Measurements from ENCODE around the gene FAM174A. TPM values are rescaled to one million over a fixed set of nuclear protein-coding genes. Genes with fewer than 3 reads are reported as not detected.

The FAM174A gene
- total RNA-seq, 2 experiments from 2014 or later = 5.4 to 6.2 TPM

DNA sequence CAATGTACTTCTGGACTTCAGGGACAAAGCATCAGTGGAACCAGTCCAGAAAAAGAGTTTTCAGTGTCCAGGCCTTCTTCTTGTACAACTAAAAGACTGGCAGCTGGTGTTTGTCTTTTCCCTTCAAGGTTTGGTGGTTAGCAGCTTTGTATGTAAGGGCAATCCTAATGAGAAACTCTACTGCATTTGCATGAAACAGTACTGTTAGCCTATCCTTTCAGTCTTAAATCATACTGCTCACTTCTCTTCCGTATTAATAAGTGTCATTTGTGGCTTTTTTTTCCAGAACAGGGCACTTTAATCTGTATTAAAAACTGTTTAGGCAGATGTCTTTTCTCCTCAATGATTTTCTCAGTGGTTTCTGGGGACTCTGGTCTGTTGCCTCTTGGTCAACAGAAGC is 48.9 kb downstream of the FAM174A start:
- Mint-ChIP-seq H3K4me1 (ENCODE audit: low read depth) (no peaks in the 10 kb centered on the region), H3K36me3 (ENCODE audit: low read depth) (peaks cover 42% of the 10 kb centered on the region), H3K27ac (no peak overlapping the region), H3K9me3 (no peaks in the 10 kb centered on the region), H3K4me3 (no peak overlapping the region), H3K27me3 (no peaks in the 10 kb centered on the region)
- DNase-seq (no peak), ATAC-seq (ENCODE audit: poor library complexity) (no peak)
- ChIA-PET POLR2A (no interaction called here), CTCF (no interaction called here)
- peaks cover 4% of the 10 kb centered on the region for H3K36me3 ChIP-seq (ENCODE audit: insufficient read depth, low read length)
- TF ChIP-seq, protein P1, sequence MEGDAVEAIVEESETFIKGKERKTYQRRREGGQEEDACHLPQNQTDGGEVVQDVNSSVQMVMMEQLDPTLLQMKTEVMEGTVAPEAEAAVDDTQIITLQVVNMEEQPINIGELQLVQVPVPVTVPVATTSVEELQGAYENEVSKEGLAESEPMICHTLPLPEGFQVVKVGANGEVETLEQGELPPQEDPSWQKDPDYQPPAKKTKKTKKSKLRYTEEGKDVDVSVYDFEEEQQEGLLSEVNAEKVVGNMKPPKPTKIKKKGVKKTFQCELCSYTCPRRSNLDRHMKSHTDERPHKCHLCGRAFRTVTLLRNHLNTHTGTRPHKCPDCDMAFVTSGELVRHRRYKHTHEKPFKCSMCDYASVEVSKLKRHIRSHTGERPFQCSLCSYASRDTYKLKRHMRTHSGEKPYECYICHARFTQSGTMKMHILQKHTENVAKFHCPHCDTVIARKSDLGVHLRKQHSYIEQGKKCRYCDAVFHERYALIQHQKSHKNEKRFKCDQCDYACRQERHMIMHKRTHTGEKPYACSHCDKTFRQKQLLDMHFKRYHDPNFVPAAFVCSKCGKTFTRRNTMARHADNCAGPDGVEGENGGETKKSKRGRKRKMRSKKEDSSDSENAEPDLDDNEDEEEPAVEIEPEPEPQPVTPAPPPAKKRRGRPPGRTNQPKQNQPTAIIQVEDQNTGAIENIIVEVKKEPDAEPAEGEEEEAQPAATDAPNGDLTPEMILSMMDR (IDR thresholded peaks at IDR 0.05) = no peak
- H3K4me3 ChIP-seq (ENCODE audit: low read length) = no peak overlapping the region
- no peaks in the 10 kb centered on the region for H3K4me1 ChIP-seq (ENCODE audit: insufficient read depth, low read length)
- H3K27ac ChIP-seq (ENCODE audit: low read depth in 1 of 2, low read length in 2 of 2) = no peak overlapping the region
- no peaks in the 10 kb centered on the region for H3K9me3 ChIP-seq (ENCODE audit: control insufficient read depth in 1 of 2, insufficient read depth in 1 of 2, low read length in 2 of 2)
- H3K27me3 ChIP-seq (ENCODE audit: control insufficient read depth in 1 of 2, insufficient read depth in 2 of 2, low read length in 2 of 2) = no peaks in the 10 kb centered on the region
- intact Hi-C loops (cut with DNase I, micrococcal nuclease) = no loop called here

DNA sequence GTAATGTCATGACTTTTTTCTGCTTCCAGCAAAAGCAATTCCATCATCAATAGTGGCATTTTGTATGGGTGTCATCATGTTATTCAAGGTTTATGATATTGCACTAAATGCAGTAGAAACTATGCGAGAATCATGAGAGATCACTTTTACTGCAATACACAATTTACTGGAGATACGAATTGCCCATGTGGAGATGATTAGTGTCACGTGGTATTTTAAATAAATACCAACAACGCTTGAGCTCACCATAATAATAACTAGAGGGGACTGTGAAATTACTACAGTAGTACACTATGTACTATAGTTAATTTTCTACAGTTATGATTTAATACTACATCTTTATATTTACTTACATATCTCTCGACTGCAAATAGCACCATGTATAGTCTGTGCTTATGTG is 49.7 kb downstream of the FAM174A start:
- Histone ChIP-seq H3K4me3 (ENCODE audit: low read length) (no peak overlapping the region), H3K36me3 (ENCODE audit: insufficient read depth, low read length) (peaks cover 4% of the 10 kb centered on the region), H3K9me3 (ENCODE audit: control insufficient read depth in 1 of 2, insufficient read depth in 1 of 2, low read length in 2 of 2) (no peaks in the 10 kb centered on the region), H3K27ac (ENCODE audit: low read depth in 1 of 2, low read length in 2 of 2) (no peak overlapping the region), H3K4me1 (ENCODE audit: insufficient read depth, low read length) (no peaks in the 10 kb centered on the region), H3K27me3 (ENCODE audit: control insufficient read depth in 1 of 2, insufficient read depth in 2 of 2, low read length in 2 of 2) (no peaks in the 10 kb centered on the region)
- CTCF ChIA-PET = no interaction called here
- Mint-ChIP-seq H3K36me3 (ENCODE audit: low read depth) (peaks cover 38% of the 10 kb centered on the region), H3K27me3 (no peaks in the 10 kb centered on the region), H3K4me1 (ENCODE audit: low read depth) (no peaks in the 10 kb centered on the region), H3K9me3 (no peaks in the 10 kb centered on the region), H3K27ac (no peak overlapping the region), H3K4me3 (no peak overlapping the region)
- intact Hi-C loops (cut with DNase I, micrococcal nuclease) = no loop called here
- POLR2A ChIA-PET = no interaction called here
- TF ChIP-seq, protein P1 (IDR thresholded peaks at IDR 0.05) = no peak
- ATAC-seq (ENCODE audit: poor library complexity) = no peak
- no peak for DNase-seq

DNA sequence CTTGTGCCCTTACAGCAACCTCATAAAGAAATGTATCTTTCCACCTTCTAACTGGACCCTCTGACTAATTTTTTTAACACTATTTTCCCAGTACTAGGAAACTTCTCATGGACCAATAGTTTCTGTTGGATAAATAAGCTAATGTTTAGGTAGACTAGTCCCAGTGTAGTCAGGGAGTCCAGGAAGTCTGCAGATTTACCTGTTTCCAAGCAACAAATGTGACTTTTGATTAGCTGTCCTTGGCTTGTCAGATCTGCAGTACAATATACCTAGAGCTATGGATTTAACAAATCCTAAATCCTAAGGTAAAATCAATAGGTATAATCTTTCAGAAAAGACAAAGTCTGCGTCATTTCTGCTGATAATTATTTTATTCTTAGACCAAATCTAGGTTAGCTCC is 55.7 kb downstream of the FAM174A start:
- ChIA-PET POLR2A (interaction anchor here (0.6 kb wide), 1 partner anchor 1726 kb away, joined by 3 read pairs; no protein-coding TSS in a partner anchor), CTCF (interaction anchor here (1.3 kb wide), 1 partner anchor 8 kb away, joined by 3 read pairs; no protein-coding TSS in a partner anchor)
- Histone ChIP-seq H3K4me3 (ENCODE audit: low read length) (no peak overlapping the region), H3K27ac (ENCODE audit: low read depth in 1 of 2, low read length in 2 of 2) (no peak overlapping the region), H3K9me3 (ENCODE audit: control insufficient read depth in 1 of 2, insufficient read depth in 1 of 2, low read length in 2 of 2) (no peaks in the 10 kb centered on the region), H3K27me3 (ENCODE audit: control insufficient read depth in 1 of 2, insufficient read depth in 2 of 2, low read length in 2 of 2) (no peaks in the 10 kb centered on the region), H3K36me3 (ENCODE audit: insufficient read depth, low read length) (peaks cover 4% of the 10 kb centered on the region), H3K4me1 (ENCODE audit: insufficient read depth, low read length) (no peaks in the 10 kb centered on the region)
- no peak for ATAC-seq (ENCODE audit: poor library complexity)
- no peak for DNase-seq
- Mint-ChIP-seq H3K4me3 (no peak overlapping the region), H3K4me1 (ENCODE audit: low read depth) (no peaks in the 10 kb centered on the region), H3K36me3 (ENCODE audit: low read depth) (peaks cover 7% of the 10 kb centered on the region), H3K27me3 (no peaks in the 10 kb centered on the region), H3K9me3 (no peaks in the 10 kb centered on the region), H3K27ac (no peak overlapping the region)
- intact Hi-C loops (cut with DNase I, micrococcal nuclease) = no loop called here
- TF ChIP-seq, protein P1 (IDR thresholded peaks at IDR 0.05) = no peak
